ENCODE data around the gene RASSF4.

The RASSF4 gene

GRCh38 chr10:44965104-44965503 lies 5.5 kb downstream of the RASSF4 start:
- DNase-seq: no peak

GRCh38 chr10:44965651-44966097 lies 6.1 kb downstream of the RASSF4 start:
- DNase-seq: no peak

GRCh38 chr10:44966129-44966815 lies 6.7 kb downstream of the RASSF4 start:
- no peak for DNase-seq

- no peak for DNase-seq
Measured at GRCh38 chr10:44966816-44967509, 7.4 kb downstream of the RASSF4 start.

GRCh38 chr10:44967616-44968015 lies 8.0 kb downstream of the RASSF4 start:
- no peak for DNase-seq

- peak; percentile 21 for DNase-seq
Measured at GRCh38 chr10:44968091-44968490, 8.5 kb downstream of the RASSF4 start.

GRCh38 chr10:44968500-44969400 lies 9.1 kb downstream of the RASSF4 start:
- peak; percentile 51 for DNase-seq

- no peak for DNase-seq
Measured at GRCh38 chr10:44969854-44970253, 10.3 kb downstream of the RASSF4 start.

GRCh38 chr10:44970812-44971395 lies 11.3 kb downstream of the RASSF4 start:
- DNase-seq: no peak

GRCh38 chr10:44971434-44971833 lies 11.8 kb downstream of the RASSF4 start:
- no peak for DNase-seq

- no peak for DNase-seq
Measured at GRCh38 chr10:44971935-44972757, 12.5 kb downstream of the RASSF4 start.

- no peak for DNase-seq
Measured at GRCh38 chr10:44972874-44973306, 13.3 kb downstream of the RASSF4 start.

GRCh38 chr10:44973323-44974081 lies 13.9 kb downstream of the RASSF4 start:
- no peak for DNase-seq

- no peak for DNase-seq
Measured at GRCh38 chr10:44974082-44974627, 14.6 kb downstream of the RASSF4 start.

- DNase-seq: peak; percentile 70
Measured at GRCh38 chr10:44974628-44975430, 15.2 kb downstream of the RASSF4 start.

GRCh38 chr10:44975431-44976331 lies 16.1 kb downstream of the RASSF4 start:
- DNase-seq: no peak

- DNase-seq: no peak
Measured at GRCh38 chr10:44976352-44977198, 17.0 kb downstream of the RASSF4 start.
